HCEC 1CT (cell line): Measurements from ENCODE around the gene DISP1.
A peak's percentile ranks its signal among the peaks of the same experiment; 100 is the strongest.

Experiments
- DNase-seq: peaks from one replicate; pipeline ENCODE4 v3.0.0-alpha.2; 2017

Gene DISP1, protein sequence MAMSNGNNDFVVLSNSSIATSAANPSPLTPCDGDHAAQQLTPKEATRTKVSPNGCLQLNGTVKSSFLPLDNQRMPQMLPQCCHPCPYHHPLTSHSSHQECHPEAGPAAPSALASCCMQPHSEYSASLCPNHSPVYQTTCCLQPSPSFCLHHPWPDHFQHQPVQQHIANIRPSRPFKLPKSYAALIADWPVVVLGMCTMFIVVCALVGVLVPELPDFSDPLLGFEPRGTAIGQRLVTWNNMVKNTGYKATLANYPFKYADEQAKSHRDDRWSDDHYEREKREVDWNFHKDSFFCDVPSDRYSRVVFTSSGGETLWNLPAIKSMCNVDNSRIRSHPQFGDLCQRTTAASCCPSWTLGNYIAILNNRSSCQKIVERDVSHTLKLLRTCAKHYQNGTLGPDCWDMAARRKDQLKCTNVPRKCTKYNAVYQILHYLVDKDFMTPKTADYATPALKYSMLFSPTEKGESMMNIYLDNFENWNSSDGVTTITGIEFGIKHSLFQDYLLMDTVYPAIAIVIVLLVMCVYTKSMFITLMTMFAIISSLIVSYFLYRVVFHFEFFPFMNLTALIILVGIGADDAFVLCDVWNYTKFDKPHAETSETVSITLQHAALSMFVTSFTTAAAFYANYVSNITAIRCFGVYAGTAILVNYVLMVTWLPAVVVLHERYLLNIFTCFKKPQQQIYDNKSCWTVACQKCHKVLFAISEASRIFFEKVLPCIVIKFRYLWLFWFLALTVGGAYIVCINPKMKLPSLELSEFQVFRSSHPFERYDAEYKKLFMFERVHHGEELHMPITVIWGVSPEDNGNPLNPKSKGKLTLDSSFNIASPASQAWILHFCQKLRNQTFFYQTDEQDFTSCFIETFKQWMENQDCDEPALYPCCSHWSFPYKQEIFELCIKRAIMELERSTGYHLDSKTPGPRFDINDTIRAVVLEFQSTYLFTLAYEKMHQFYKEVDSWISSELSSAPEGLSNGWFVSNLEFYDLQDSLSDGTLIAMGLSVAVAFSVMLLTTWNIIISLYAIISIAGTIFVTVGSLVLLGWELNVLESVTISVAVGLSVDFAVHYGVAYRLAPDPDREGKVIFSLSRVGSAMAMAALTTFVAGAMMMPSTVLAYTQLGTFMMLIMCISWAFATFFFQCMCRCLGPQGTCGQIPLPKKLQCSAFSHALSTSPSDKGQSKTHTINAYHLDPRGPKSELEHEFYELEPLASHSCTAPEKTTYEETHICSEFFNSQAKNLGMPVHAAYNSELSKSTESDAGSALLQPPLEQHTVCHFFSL (N-terminal part only)

DNA sequence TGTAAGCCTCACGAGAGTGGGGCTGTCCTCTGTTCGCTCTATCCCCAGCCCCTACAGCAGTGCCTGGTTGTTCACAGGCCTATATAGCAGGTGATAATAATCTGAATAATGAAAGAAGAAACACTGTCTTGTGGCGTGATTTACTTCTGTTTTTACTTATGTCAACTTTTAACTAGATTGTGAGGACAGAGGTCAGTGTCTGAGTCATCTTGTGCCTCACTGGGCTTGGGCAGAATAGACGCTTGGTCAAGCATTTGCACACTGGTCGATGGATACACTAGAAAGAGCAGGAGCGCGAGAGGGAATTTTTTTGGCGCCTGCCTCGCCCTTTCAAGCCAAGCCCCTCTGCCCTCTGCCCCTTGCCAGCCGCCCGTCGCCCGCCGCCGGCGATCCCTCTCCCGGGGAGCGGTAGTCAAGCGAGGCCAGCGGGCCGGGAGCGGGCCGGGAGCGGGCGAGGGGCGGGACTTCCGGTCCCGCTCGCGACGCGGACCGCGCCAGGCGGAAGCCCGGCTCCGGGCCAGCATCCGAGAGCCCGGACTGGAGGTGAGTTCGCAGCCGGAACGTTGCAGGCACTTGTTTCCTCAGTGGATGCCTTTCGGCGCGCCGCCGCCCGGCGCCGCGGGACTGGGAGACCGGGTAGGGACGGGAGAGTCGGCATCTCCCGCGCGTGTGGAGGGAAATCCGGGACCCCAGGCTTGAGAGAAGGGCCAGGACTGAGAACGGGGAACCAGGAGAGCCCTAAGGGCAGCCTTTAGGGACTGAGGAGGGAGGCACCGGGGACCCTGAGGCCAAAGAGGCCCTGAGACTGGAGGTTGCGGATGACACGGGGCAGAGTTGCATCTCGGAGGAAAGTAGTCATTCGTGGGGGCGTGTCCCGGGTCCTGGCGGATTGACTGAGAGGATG lies at the start of gene DISP1:
Gene DISP1 (plus strand): TSS at position 504 of the 904 bp plus-strand sequence. CDS start 127,785 bp downstream, outside the sequence.
- peak; percentile 82 for DNase-seq

DNA sequence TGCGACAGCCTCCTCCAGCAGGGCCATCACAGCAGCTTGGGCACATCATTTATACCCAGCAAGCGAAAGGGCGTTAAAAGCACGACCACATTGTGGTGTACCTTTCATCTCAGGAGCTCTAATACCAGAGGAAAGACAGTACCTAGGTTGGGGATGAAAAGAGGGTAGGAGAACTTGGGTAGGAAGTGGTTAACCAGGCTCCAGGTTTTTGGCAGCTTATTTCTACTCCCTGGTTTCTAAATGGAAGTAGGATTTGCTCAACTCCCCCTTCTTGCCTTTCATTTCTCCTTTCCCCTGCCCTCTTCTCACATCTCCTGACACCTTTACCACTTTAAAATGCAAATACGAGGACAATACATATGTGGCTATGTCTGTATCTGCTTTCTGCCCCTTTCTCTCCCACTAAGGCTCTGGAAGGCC lies 47.7 kb upstream of the DISP1 start:
- DNase-seq = no peak

DNA sequence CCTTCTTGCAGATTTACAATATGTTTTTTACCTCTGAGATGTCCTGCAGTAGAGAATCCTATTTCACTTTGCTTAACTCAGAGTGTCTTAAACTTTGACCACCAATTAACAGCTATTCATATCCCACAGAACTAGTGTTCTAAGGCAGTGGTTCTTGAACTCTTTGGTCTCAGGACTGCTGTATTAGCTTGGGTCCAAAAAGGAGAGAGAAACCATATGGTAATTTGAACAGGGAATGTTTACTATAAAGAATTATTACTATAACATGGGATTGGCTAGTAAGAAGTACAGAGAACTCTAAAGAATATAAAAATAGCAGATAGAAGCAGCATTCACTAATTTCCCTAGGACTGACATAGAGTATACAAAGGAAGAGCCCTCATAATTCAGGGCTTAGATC lies 46.2 kb upstream of the DISP1 start:
- DNase-seq = no peak

DNA sequence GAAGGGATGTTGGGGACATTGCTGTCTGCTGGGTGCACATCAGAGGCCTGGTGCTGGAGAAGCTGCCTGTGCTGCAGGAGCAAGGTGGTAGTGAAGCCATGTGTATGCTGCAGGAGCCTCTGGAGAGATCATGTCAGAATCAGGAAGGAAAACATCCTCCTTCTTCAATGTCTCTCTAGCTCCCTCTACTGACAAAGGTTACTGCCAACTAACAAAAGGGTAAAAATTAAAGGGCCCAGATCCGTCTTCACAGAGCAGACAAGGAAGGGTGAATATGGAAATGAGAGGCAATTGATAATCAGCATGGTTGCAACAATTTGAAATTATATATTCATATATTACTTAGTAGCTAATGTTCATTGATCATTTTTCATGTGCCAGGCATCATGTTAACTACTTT lies 45.7 kb upstream of the DISP1 start:
- no peak for DNase-seq

DNA sequence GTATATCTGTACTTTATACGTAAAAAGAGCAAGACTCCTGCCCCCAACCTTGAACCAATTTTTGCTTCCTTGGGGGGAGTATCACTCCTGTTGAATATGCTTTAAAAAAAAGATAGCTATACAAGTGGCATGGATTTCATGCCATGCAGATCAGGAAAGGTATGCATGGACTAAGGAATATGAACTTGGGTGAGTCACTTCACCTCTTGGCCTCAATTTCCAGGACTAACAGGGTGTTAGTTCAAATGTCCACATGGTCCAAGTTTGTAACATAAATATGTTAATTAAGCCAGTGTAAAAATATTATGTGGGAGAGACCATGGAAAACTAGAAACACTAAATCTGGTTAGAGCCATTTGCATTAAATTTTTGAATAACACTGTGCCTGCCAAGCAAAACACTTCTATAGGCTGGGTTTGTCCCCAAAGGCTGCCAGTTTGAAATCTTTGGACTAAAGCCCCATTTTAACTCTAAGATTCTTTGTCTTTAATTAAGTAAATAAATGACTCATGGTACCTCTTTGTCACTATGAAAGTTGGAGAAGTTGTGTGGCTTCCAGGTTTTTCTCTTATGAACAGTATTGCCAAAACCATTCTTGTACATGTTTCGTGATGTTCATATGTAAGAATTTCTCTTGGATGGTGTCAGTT lies 44.7 kb upstream of the DISP1 start:
- no peak for DNase-seq

DNA sequence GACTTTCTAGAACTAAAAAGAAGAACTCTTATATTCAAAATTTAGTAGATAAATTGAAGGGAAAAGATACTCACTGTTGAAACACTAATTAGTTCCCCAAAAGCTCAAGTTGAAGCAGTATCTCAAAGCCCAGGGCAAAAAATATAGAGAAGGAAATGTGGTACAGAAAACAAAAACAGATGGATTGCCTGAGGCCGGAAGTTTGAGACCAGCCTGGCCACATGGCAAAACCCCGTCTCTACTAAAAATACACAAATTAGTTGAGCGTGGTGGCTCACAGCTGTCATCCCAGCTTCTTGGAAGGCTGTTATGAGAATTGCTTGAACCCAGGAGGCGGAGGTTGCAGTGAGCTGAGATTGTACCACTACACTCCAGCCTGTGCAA lies 41.9 kb upstream of the DISP1 start:
- DNase-seq = no peak

DNA sequence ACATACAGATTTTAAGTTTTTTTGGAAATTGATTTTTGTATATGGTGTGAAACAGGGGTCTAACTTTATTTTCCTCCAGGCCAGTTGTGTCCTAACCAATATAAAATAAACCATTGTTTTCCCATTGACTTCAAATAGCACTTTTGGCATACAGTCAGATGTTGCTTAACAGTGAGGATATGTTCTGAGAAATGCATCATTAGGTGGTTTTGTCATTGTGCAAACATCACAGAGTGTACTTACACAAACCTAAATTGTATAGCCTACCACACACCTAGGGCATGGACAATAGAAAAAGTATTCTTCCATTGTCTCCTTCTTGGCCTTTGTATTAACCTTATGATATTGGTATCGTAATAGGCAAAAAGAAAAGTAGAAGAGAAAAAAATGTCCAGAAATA lies 37.4 kb upstream of the DISP1 start:
- DNase-seq = peak; percentile 27

DNA sequence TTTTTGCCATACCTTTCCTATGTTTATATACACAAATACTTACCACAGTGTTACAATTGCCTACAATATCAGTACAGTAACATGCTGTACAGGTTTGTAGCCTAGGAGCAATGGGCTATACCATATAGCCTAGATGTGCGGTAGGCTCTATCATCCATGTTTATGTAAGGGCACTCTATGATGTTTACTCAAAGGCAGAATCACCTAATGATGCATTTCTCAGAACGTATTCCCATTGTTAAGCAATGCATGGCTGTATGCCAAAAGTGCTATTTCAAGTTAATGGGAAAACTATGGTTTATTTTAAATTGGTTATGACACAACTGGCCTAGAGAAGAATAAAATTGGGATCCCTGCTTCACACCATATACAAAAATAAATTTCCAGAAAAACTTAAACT lies 36.9 kb upstream of the DISP1 start:
- peak; percentile 30 for DNase-seq

DNA sequence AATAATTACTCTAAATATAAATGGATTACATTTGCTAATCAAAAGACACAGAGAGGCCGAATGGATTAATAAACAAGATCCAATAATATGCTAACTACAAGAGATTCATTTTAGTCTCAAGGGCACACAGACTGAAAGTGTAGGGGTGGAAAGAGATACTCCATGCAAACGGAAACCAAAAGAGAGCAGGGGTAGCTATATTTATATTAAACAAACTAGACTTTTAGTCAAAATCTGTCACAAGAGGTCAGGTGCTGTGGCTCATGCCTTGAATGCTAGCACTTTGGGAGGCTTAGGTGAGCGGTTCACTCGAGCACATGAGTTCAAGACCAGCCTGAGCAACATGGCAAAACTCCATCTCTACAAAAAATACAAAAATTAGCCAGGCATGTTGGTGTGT lies 33.6 kb upstream of the DISP1 start:
- DNase-seq = no peak

DNA sequence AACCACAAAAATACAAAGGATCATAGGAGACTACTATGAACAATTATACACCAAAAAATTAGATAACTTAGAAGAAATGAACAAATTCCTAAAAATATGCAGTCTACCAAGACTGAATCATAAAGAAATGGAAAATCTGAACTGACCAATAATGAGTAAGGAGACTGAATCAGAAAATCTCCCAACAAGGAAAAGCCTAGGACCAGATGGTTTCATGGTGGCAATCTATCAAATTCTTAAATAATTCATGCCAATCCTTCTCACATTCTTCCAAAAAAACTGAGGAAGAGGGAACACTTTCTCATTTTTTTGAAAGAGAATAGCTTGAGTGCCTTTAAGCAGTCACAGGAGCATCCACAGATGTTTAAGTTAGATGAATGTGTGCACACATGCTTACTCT lies 31.8 kb upstream of the DISP1 start:
- no peak for DNase-seq

DNA sequence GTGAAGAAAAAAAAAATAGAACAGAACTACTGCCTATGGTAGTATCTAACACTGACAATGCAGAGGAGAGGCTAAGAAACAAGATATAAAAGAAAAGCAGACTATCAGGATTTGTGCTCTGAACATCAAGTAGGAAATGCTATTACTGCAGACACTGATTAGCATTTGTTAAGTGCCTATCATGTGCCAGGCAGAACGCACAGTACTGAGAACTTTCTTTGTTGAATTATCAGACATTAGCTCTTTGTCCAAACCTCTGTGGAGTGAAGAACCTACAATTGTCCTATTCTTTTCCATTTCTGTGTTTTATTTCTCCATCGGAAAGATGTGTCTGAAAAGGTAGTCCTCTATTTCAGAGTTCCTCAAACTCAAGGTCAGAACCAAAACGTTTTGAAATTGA lies 30.5 kb upstream of the DISP1 start:
- DNase-seq = no peak

DNA sequence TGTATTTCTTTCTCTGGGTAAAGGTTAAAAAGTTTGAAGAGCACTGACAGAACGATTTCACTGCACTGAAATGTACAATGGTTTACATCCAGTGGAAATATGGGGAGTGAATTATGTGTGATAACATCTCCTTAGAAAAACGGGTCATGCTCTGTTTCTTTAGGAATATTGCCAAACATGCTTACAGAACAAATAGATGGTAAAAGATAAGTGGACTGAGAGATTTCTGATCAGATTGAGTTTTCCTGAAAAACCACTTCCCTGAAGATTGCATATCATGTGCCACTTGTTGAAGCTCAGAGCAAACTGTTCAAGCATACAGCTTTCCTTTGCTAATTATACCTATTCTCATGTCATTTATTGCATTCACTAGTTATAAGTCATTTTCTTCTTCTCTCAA lies 29.9 kb upstream of the DISP1 start:
- no peak for DNase-seq

DNA sequence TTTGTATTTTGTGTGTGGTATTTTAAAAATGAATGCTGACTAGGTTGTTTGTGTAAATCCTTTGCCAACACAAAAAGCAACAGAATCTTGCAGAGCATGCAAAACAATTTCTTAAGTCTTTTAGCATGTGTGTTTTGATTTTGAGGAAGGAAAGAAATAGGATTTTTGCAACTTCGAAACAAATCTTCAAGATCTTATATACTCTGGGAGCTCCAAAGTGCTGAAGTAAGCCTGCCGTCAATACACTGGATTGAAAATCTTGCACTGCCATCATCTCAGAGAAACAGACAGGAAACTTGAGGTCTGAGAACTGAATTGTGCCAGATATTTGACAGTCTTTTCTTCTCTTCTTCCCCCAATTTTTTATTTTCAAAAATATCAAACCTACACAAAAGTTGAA lies 29.3 kb upstream of the DISP1 start:
- DNase-seq = no peak

DNA sequence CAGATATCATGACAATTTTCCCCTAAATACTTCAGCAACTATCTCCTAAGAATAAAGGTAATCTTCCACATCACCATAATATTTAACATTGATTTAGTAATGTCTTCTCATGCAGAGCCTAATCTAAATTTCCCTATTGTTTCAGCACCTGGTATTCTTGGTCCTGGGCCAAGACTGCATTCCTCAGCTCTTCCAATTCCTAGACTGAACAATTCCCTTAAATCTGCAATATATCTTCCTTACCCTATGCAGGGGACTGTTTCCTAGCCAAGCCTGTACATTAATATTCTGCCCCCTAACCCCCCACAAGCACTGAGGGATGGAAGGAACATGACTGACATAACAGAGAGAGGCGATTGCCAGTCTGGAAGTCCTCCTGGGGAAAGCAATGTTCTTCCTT lies 28.7 kb upstream of the DISP1 start:
- no peak for DNase-seq

DNA sequence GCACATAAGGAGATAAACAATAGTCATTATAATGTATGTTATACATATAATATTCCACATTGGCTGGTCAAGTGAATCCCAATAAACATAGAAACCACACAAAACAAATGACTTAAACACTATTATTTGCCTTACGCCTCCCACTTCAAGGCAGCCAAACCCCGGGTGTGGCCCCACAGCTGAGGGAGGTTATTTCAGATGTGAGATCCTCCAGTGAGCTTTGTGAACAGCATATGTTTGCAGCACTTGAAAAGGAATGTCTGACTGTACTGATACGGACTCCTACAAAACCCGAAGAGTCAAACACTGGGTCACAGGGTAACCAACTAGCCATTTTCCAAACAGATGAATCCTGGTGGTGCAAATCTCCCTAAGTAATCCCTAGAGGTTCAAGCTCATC lies 27.1 kb upstream of the DISP1 start:
- no peak for DNase-seq

DNA sequence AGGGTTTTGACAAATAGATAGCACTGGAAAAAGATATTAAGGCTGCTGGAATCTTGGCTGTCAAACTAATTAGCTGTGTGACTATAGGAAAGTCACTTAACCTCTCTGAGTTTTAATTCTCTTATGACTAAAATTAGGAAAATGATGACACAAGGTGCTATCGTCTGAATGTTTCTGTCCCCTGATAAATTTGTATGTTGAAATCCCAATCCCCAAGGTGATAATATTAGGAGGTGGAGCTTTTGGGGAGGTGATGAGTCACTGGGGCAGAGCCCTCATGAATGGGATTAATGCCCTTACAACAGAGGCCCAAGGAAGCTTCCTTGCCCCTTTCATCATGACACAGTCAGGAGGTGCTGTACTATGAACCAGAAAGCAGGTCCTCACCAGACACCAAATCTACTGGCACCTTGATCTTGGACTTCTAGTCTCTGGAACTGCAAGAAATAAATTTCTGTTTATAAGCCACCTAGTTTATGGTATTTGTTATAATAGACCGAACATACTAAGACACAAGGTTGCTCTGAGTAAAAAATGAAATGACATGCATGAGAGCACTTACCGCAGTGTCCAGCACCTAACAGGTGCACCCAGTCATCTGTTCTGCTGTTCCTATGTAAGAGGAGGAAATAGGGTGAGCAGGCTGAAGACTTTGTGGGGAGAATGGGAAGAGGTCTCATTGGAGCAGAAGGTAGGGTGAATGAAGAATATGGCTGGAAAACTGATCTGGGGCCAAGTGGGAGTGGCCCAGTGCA lies 26.3 kb upstream of the DISP1 start:
- DNase-seq = no peak

DNA sequence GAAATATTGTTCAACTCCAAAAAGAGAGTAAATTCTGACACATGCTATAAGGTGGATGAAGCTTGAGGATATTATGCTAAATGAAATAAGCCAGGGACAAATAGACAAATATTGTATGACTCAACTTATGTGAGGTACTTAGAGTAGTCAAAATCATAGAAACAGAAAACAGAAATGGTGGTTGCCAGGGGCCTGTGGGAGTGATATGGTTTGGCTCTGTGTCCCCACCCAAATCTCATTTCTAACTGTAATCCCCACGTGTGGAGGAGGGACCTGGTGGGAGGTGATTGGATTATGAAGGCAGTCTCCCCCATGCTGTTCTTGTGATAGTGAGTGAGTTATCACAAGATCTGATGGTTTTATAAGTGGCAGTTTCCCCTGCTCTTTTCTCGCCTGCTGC lies 24.7 kb upstream of the DISP1 start:
- DNase-seq = no peak

DNA sequence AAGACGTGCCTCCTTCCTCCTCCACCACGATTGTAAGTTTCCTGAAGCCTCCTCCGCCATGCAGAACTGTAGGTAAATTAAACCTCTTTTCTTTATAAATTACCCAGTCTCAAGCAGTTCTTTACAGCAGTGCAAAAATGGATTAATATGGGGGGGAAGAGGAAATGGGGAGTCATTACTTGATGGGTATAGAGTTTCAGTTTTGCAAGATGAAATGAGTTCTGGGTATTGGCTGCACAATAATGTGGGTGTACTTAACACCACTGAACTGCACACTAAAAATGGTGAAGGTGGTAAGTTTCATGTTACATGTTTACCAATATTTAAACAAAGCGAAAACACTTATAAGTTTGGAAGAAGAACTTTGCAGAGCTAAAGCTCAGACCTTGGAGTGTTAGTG lies 24.3 kb upstream of the DISP1 start:
- no peak for DNase-seq

DNA sequence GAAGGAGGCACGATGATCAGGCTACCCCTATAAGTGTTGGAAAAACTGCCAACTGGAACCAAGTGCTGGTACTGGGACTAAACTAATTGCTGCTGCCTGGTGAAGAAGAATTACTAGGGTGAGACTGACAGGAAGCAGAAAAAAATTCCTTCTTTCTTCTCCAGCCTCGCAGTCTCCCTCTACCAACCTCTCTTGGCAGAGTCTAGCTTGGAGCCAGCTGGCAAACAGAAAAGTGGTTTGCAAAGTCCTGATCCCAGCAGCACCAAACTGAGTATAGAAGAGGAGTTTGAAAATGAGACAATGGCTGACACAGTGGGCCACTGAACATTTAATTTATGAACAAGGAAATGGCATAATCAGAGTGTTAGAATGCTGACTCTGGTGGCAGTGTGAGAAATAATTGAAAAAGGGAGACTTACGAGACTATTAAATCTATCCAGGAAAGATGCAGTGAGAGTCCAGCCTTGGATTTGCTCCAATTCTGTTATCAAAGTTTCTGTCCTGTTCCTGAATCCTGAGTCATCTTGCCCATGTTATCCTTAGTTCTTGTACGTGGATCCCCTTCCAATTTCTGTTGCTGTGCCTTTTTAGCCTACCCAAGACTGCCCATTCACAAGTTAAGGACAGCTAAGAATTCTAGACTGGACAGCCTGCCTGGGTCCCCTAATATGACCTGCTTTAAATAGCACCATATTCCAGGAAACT lies 23.7 kb upstream of the DISP1 start:
- DNase-seq = no peak

DNA sequence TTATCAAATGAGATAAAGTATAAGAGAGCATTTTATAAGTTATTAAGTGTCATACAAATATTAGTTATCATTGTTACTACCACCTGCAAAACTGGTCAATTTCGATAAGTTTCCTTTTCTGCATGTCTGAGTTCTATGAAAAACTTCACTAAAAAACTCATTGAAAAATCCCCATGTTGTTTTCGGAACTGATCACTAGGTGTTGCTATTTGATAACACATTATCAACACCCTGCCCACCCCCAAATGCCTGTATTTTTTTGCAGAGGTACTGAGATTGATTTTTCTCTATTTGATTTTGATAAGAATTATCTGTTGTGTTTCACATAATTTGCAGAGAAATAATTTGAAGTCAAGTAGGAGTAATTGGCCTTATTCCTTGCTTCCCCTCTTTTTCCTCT lies 22.1 kb upstream of the DISP1 start:
- DNase-seq = no peak
